ENCODE data around the gene ROR1. TPM values are rescaled to one million over a fixed set of nuclear protein-coding genes. Genes with fewer than 3 reads are reported as not detected.

ROR1 gene
- total RNA-seq, 5 donors from 2014 or later (not counting 1 experiment from before 2014, with no cell fraction given), result 0.15 to 2.0 (median 0.33) TPM; not detected in 1

GRCh38 chr1:63843010-63843409, 69.2 kb downstream of the ROR1 start:
- ATAC-seq (replicated peaks in 1 of 4) (no peak), DNase-seq (no peak)
- WGBS (ENCODE audit: insufficient coverage), result 75% methylated on average over 7 of the region's 7 CpGs
- Histone ChIP-seq H3K4me3 (ENCODE audit: control insufficient read depth in 1 of 2, extremely low read depth in 1 of 2, low read length in 1 of 2) (no peak overlapping the region), H3K4me1 (ENCODE audit: control insufficient read depth in 1 of 2, extremely low read depth in 1 of 2, insufficient read depth in 2 of 2, low read length in 2 of 2) (no peaks in the 10 kb centered on the region), H3K36me3 (ENCODE audit: control insufficient read depth in 2 of 2, extremely low read depth in 1 of 2, insufficient read depth in 1 of 2, low read length in 1 of 2) (no peaks in the 10 kb centered on the region), H3K9me3 (no peaks in the 10 kb centered on the region), H3K27me3 (replicated peaks in 1 of 2; ENCODE audit: control insufficient read depth in 2 of 2, extremely low read depth in 1 of 2, insufficient read depth in 2 of 2, low read length in 1 of 2) (no peaks in the 10 kb centered on the region), H3K27ac (ENCODE audit: low read length) (no peak overlapping the region)
- CTCF ChIA-PET, result no interaction called here
- no peak overlapping the region for H3K27ac Mint-ChIP-seq
- H3K4me1 Mint-ChIP-seq, result no peaks in the 10 kb centered on the region
- POLR2A ChIA-PET, result no interaction called here
- no peaks in the 10 kb centered on the region for H3K36me3 Mint-ChIP-seq
- peaks cover 2 to 19% of the 10 kb centered on the region in 2 donors for H3K27me3 Mint-ChIP-seq
- H3K4me3 Mint-ChIP-seq, result no peak overlapping the region
- no peaks in the 10 kb centered on the region for H3K9me3 Mint-ChIP-seq

DNA sequence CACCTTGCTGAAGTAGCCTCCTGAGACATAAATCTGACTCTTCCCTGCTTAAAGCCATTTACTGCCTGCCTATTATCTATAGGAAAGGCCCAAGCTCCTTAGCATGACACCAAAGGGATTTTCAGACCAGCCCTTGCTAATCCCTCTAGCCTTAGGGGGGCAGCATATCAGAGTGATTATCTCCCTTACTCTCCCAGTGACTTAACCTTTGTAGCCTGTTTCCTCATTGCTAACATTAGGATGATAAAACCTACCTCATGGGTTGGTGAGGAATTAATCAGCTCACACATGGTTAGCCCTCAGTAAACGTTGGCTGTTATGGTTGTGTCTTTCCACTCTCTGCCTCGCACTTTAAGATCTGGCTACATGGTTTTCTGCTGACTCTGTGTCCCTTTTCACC, 70.1 kb downstream of the ROR1 start:
- no peak overlapping the region for H3K27ac ChIP-seq (ENCODE audit: low read length)
- ATAC-seq (replicated peaks in 1 of 4), result no peak
- H3K27me3 ChIP-seq (replicated peaks in 1 of 2; ENCODE audit: control insufficient read depth in 2 of 2, extremely low read depth in 1 of 2, insufficient read depth in 2 of 2, low read length in 1 of 2), result no peaks in the 10 kb centered on the region
- ChIA-PET POLR2A (no interaction called here), CTCF (interaction anchor here in 1 of 2 donors (0.6 to 0.8 kb wide), 2 partner anchors 21 to 25 kb away, joined by 3 read pairs; no protein-coding TSS in a partner anchor)
- no peaks in the 10 kb centered on the region for H3K4me1 ChIP-seq (ENCODE audit: control insufficient read depth in 1 of 2, extremely low read depth in 1 of 2, insufficient read depth in 2 of 2, low read length in 2 of 2)
- no peaks in the 10 kb centered on the region for H3K4me1 Mint-ChIP-seq
- H3K4me3 ChIP-seq (ENCODE audit: control insufficient read depth in 1 of 2, extremely low read depth in 1 of 2, low read length in 1 of 2), result no peak overlapping the region
- peaks cover 2 to 19% of the 10 kb centered on the region in 2 donors for H3K27me3 Mint-ChIP-seq
- no peak overlapping the region for H3K27ac Mint-ChIP-seq
- no CpG with 5 or more reads among the region's 2 CpGs for WGBS (ENCODE audit: insufficient coverage)
- H3K36me3 ChIP-seq (ENCODE audit: control insufficient read depth in 2 of 2, extremely low read depth in 1 of 2, insufficient read depth in 1 of 2, low read length in 1 of 2), result no peaks in the 10 kb centered on the region
- H3K9me3 Mint-ChIP-seq, result no peaks in the 10 kb centered on the region
- no peak for DNase-seq
- H3K36me3 Mint-ChIP-seq, result no peaks in the 10 kb centered on the region
- H3K4me3 Mint-ChIP-seq, result no peak overlapping the region
- H3K9me3 ChIP-seq, result no peaks in the 10 kb centered on the region

GRCh38 chr1:63845346-63845745, 71.5 kb downstream of the ROR1 start:
- Mint-ChIP-seq H3K9me3 (no peaks in the 10 kb centered on the region), H3K27me3 (peaks cover 2 to 22% of the 10 kb centered on the region in 2 donors)

GRCh38 chr1:63847308-63847910, 73.6 kb downstream of the ROR1 start:
- H3K27ac ChIP-seq (ENCODE audit: low read length), result no peak overlapping the region
- H3K27ac Mint-ChIP-seq, result no peak overlapping the region
- no peak for DNase-seq
- H3K9me3 Mint-ChIP-seq, result no peaks in the 10 kb centered on the region
- no peaks in the 10 kb centered on the region for H3K36me3 ChIP-seq (ENCODE audit: control insufficient read depth in 2 of 2, extremely low read depth in 1 of 2, insufficient read depth in 1 of 2, low read length in 1 of 2)
- no peaks in the 10 kb centered on the region for H3K9me3 ChIP-seq
- no peaks in the 10 kb centered on the region for H3K4me1 ChIP-seq (ENCODE audit: control insufficient read depth in 1 of 2, extremely low read depth in 1 of 2, insufficient read depth in 2 of 2, low read length in 2 of 2)
- no peaks in the 10 kb centered on the region for H3K36me3 Mint-ChIP-seq
- no peak overlapping the region for H3K4me3 Mint-ChIP-seq
- no peaks in the 10 kb centered on the region for H3K4me1 Mint-ChIP-seq
- peaks cover 0 to 19% of the 10 kb centered on the region in 2 donors for H3K27me3 Mint-ChIP-seq
- ChIA-PET CTCF (no interaction called here), POLR2A (no interaction called here)
- 75% methylated on average over 1 of the region's 9 CpGs for WGBS (ENCODE audit: insufficient coverage)
- H3K4me3 ChIP-seq (ENCODE audit: control insufficient read depth in 1 of 2, extremely low read depth in 1 of 2, low read length in 1 of 2), result no peak overlapping the region
- ATAC-seq (replicated peaks in 1 of 4), result no peak
- no peaks in the 10 kb centered on the region for H3K27me3 ChIP-seq (replicated peaks in 1 of 2; ENCODE audit: control insufficient read depth in 2 of 2, extremely low read depth in 1 of 2, insufficient read depth in 2 of 2, low read length in 1 of 2)

More at GRCh38 chr1:63845346-63845745, 71.5 kb downstream of the ROR1 start:
- no peak overlapping the region for H3K27ac Mint-ChIP-seq
- Histone ChIP-seq H3K9me3 (no peaks in the 10 kb centered on the region), H3K4me3 (ENCODE audit: control insufficient read depth in 1 of 2, extremely low read depth in 1 of 2, low read length in 1 of 2) (no peak overlapping the region), H3K27ac (ENCODE audit: low read length) (no peak overlapping the region), H3K36me3 (ENCODE audit: control insufficient read depth in 2 of 2, extremely low read depth in 1 of 2, insufficient read depth in 1 of 2, low read length in 1 of 2) (no peaks in the 10 kb centered on the region), H3K4me1 (ENCODE audit: control insufficient read depth in 1 of 2, extremely low read depth in 1 of 2, insufficient read depth in 2 of 2, low read length in 2 of 2) (no peaks in the 10 kb centered on the region), H3K27me3 (replicated peaks in 1 of 2; ENCODE audit: control insufficient read depth in 2 of 2, extremely low read depth in 1 of 2, insufficient read depth in 2 of 2, low read length in 1 of 2) (no peaks in the 10 kb centered on the region)
- no peak for DNase-seq
- H3K36me3 Mint-ChIP-seq, result no peaks in the 10 kb centered on the region
- WGBS (ENCODE audit: insufficient coverage), result no CpG with 5 or more reads among the region's 1 CpG
- no peak for ATAC-seq (replicated peaks in 1 of 4)
- no peak overlapping the region for H3K4me3 Mint-ChIP-seq
- POLR2A ChIA-PET, result no interaction called here
- CTCF ChIA-PET, result no interaction called here
- no peaks in the 10 kb centered on the region for H3K4me1 Mint-ChIP-seq

DNA sequence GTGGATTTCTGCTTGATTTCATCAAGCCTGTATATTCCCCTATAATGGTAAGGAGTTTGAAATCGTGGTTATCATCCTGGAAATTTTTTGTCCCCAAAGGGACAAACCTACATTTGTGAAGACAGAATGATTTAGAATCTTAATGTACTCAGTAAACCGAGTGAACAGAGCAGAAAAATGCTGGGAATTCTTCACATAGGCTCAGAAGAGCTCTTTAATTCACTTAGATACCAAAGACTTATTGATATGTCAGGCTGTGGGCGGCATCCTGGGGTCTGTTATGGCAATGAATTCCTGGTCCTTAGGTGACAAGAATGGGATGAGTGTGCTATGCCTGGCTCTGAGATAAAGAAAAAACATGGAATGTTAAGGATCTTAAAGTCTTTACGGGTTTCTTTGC, 74.9 kb downstream of the ROR1 start:
- Histone ChIP-seq H3K9me3 (no peaks in the 10 kb centered on the region), H3K4me3 (ENCODE audit: control insufficient read depth in 1 of 2, extremely low read depth in 1 of 2, low read length in 1 of 2) (no peak overlapping the region), H3K4me1 (ENCODE audit: control insufficient read depth in 1 of 2, extremely low read depth in 1 of 2, insufficient read depth in 2 of 2, low read length in 2 of 2) (no peaks in the 10 kb centered on the region), H3K36me3 (ENCODE audit: control insufficient read depth in 2 of 2, extremely low read depth in 1 of 2, insufficient read depth in 1 of 2, low read length in 1 of 2) (no peaks in the 10 kb centered on the region), H3K27ac (ENCODE audit: low read length) (no peak overlapping the region), H3K27me3 (replicated peaks in 1 of 2; ENCODE audit: control insufficient read depth in 2 of 2, extremely low read depth in 1 of 2, insufficient read depth in 2 of 2, low read length in 1 of 2) (no peaks in the 10 kb centered on the region)
- no peak for ATAC-seq (replicated peaks in 1 of 4)
- ChIA-PET CTCF (no interaction called here), POLR2A (no interaction called here)
- DNase-seq, result no peak
- H3K4me1 Mint-ChIP-seq, result no peaks in the 10 kb centered on the region
- H3K4me3 Mint-ChIP-seq, result no peak overlapping the region
- H3K36me3 Mint-ChIP-seq, result no peaks in the 10 kb centered on the region
- no peak overlapping the region for H3K27ac Mint-ChIP-seq
- peaks cover 0 to 14% of the 10 kb centered on the region in 2 donors for H3K27me3 Mint-ChIP-seq
- WGBS (ENCODE audit: insufficient coverage), result no CpG with 5 or more reads among the region's 4 CpGs
- no peaks in the 10 kb centered on the region for H3K9me3 Mint-ChIP-seq

DNA sequence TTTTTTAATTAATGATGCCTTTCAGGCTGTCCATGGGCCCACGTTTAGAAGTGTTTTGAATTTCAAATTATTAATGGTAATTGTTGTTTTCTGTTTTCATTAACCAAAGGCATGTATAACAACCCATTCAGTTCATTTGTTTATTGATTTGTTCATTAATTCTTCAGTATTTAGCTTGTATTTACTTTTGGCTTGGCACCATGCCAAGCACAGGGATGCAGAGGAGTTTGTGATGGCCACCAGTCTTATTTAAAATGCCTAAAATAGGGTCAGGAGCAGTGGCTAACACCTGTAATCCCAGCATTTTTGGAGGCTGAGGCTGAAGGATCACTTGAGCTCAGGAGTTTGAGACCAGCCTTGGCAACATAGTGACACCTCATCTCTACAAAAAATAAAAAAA, 75.3 kb downstream of the ROR1 start:
- H3K4me3 ChIP-seq (ENCODE audit: control insufficient read depth in 1 of 2, extremely low read depth in 1 of 2, low read length in 1 of 2), result no peak overlapping the region
- Mint-ChIP-seq H3K4me3 (no peak overlapping the region), H3K4me1 (no peaks in the 10 kb centered on the region), H3K36me3 (no peaks in the 10 kb centered on the region), H3K27ac (no peak overlapping the region), H3K9me3 (no peaks in the 10 kb centered on the region), H3K27me3 (peaks cover 0 to 14% of the 10 kb centered on the region in 2 donors)
- H3K9me3 ChIP-seq, result no peaks in the 10 kb centered on the region
- ChIA-PET CTCF (no interaction called here), POLR2A (no interaction called here)
- WGBS (ENCODE audit: insufficient coverage), result no CpG with 5 or more reads among the region's 1 CpG
- no peak for ATAC-seq (replicated peaks in 1 of 4)
- no peak for DNase-seq
- H3K36me3 ChIP-seq (ENCODE audit: control insufficient read depth in 2 of 2, extremely low read depth in 1 of 2, insufficient read depth in 1 of 2, low read length in 1 of 2), result no peaks in the 10 kb centered on the region
- H3K4me1 ChIP-seq (ENCODE audit: control insufficient read depth in 1 of 2, extremely low read depth in 1 of 2, insufficient read depth in 2 of 2, low read length in 2 of 2), result no peaks in the 10 kb centered on the region
- H3K27me3 ChIP-seq (replicated peaks in 1 of 2; ENCODE audit: control insufficient read depth in 2 of 2, extremely low read depth in 1 of 2, insufficient read depth in 2 of 2, low read length in 1 of 2), result no peaks in the 10 kb centered on the region
- no peak overlapping the region for H3K27ac ChIP-seq (ENCODE audit: low read length)

- Mint-ChIP-seq H3K4me1 (no peaks in the 10 kb centered on the region), H3K4me3 (no peak overlapping the region), H3K27ac (no peak overlapping the region), H3K36me3 (no peaks in the 10 kb centered on the region), H3K27me3 (peaks cover 0 to 10% of the 10 kb centered on the region in 2 donors), H3K9me3 (peaks cover 11 to 18% (median 14%) of the 10 kb centered on the region in 3 donors)
- ATAC-seq (replicated peaks in 1 of 4) (no peak), DNase-seq (no peak)
- ChIA-PET CTCF (no interaction called here), POLR2A (no interaction called here)
- Histone ChIP-seq H3K9me3 (no peaks in the 10 kb centered on the region), H3K27ac (ENCODE audit: low read length) (no peak overlapping the region), H3K36me3 (ENCODE audit: control insufficient read depth in 2 of 2, extremely low read depth in 1 of 2, insufficient read depth in 1 of 2, low read length in 1 of 2) (no peaks in the 10 kb centered on the region), H3K4me3 (ENCODE audit: control insufficient read depth in 1 of 2, extremely low read depth in 1 of 2, low read length in 1 of 2) (no peak overlapping the region), H3K4me1 (ENCODE audit: control insufficient read depth in 1 of 2, extremely low read depth in 1 of 2, insufficient read depth in 2 of 2, low read length in 2 of 2) (no peaks in the 10 kb centered on the region), H3K27me3 (replicated peaks in 1 of 2; ENCODE audit: control insufficient read depth in 2 of 2, extremely low read depth in 1 of 2, insufficient read depth in 2 of 2, low read length in 1 of 2) (no peaks in the 10 kb centered on the region)
- no CpG with 5 or more reads among the region's 3 CpGs for WGBS (ENCODE audit: insufficient coverage)
These were observed 80.3 kb downstream of the ROR1 start for GRCh38 chr1:63854091-63854490.
